CD8-positive, alpha-beta memory T cell (primary cell): ENCODE measurements around the gene UBAC2. TPM values are rescaled to one million over a fixed set of nuclear protein-coding genes. Genes with fewer than 3 reads are reported as not detected.

Experiments used
- CTCF ChIA-PET: fragments of 350-600 bp; sonication (Branson Sonifier 250); formaldehyde crosslinking; loops from one replicate; lab custom pipeline; 2021; ENCODE audit warnings: antibody characterized with exemption; lab: Charles Lee
- POLR2A ChIA-PET: fragments of 350-600 bp; sonication (Branson Sonifier 250); formaldehyde crosslinking; loops from one replicate; lab custom pipeline; 2021; ENCODE audit warnings: antibody characterized with exemption; lab: Charles Lee
- DNase-seq, 5 donors: peaks; one replicate each; pipeline versions ENCODE4 v3.0.0 to v3.0.0-alpha.2; 2020 to 2022; ENCODE audit warnings: mixed read lengths in 1 of 5
- H3K27ac ChIP-seq: one replicate; pipeline ENCODE4 v1.7.0; 2013; ENCODE audit warnings: low read depth, mild to moderate bottlenecking, low read length, moderate library complexity
- H3K27me3 ChIP-seq: 2 replicates; pipeline ENCODE4 v1.7.0; 2013; ENCODE audit warnings: low read length, mild to moderate bottlenecking; ENCODE audit not compliant: insufficient read depth, poor library complexity, severe bottlenecking
- H3K36me3 ChIP-seq: 2 replicates; pipeline ENCODE4 v1.7.0; 2013; ENCODE audit warnings: mild to moderate bottlenecking, low read length, moderate library complexity; ENCODE audit not compliant: insufficient read depth
- H3K4me1 ChIP-seq: 2 replicates; pipeline ENCODE4 v1.7.0; 2013; ENCODE audit warnings: mild to moderate bottlenecking, low read length, moderate library complexity; ENCODE audit not compliant: insufficient read depth
- H3K4me3 ChIP-seq: 2 replicates; pipeline ENCODE4 v1.7.0; 2013; ENCODE audit warnings: mild to moderate bottlenecking, low read length
- H3K9me3 ChIP-seq: 2 replicates; pipeline ENCODE4 v1.7.0; 2013; ENCODE audit warnings: mild to moderate bottlenecking, low read length
- H3K27ac Mint-ChIP-seq, 8 donors: one replicate each; pipeline ENCODE4 v1.8.0; 2020 to 2021; ENCODE audit warnings: mixed read lengths in 8 of 8, mild to moderate bottlenecking in 6 of 8, inconsistent platforms in 3 of 8, moderate library complexity in 3 of 8
- H3K27me3 Mint-ChIP-seq, 2 donors: one replicate each; pipeline ENCODE4 v1.8.0; 2020 to 2021; ENCODE audit warnings: mixed read lengths in 2 of 2, mild to moderate bottlenecking in 1 of 2, moderate library complexity in 1 of 2
- H3K36me3 Mint-ChIP-seq, 3 donors: one replicate each; pipeline ENCODE4 v1.8.0; 2020 to 2021; ENCODE audit warnings: mixed read lengths in 3 of 3, inconsistent platforms in 1 of 3, mild to moderate bottlenecking in 1 of 3
- H3K4me1 Mint-ChIP-seq, 3 donors: one replicate each; pipeline ENCODE4 v1.8.0; 2020 to 2021; ENCODE audit warnings: mixed read lengths in 3 of 3, inconsistent platforms in 1 of 3, mild to moderate bottlenecking in 1 of 3
- H3K4me3 Mint-ChIP-seq, 7 donors: one replicate each; pipeline ENCODE4 v1.8.0; 2020 to 2021; ENCODE audit warnings: mixed read lengths in 7 of 7, mild to moderate bottlenecking in 6 of 7, moderate library complexity in 4 of 7, inconsistent platforms in 2 of 7
- H3K9me3 Mint-ChIP-seq, 5 donors: one replicate each; pipeline ENCODE4 v1.8.0; 2020 to 2022; ENCODE audit warnings: mixed read lengths in 5 of 5, mild to moderate bottlenecking in 3 of 5, moderate library complexity in 2 of 5, inconsistent platforms in 1 of 5
- polyA plus RNA-seq: library from polyadenylated mRNA; unstranded; fragments of 300-500 nt; fragmentation: Illumina TruSeq; gene quantifications from one replicate; pipeline ENCODE4 v1.2.3, GENCODE V29; 2021
- total RNA-seq, 2 experiments: library from RNA; stranded (reverse); gene quantifications; one replicate each; pipeline ENCODE4 v1.2.3, GENCODE V29; 2021

Gene UBAC2
- total and polyA plus RNA-seq, 3 experiments from 2014 or later, result 62.3 to 160 (median 63.7) TPM

DNA sequence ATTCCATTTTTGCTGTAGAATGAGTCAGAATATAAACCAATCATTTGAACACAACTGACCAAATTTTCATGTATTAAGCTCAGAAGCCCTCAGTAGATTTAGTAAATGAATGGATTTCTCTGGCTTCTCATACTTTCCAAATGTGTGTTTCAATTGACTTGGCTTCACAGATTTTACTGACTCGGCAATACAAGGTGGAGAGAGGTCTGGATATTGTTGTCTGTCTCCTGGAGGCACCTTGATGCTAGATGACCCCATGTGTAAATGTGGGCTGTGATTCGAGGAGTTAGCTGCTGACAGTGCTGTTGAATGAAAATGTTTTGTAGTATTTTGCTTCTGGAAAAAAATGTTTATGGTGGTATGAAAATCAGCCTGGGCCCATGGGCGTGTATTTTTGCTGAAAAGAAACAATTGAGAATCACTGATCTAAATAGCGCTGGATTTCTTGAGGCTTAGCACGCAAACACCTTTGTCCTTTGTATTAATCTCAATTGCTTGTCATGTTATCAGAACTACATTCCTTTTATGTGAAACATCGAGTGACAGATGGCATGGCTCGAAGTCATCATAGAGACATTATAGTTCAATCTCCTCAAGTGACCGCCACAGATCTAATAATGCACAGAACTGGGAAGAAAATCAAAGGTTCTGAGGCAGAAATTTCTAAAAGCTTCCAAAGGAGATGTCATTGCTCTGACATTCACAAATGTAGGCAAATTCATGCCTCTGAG is 41.2 kb upstream of the UBAC2 start:
- H3K36me3 ChIP-seq, result no peaks in the 10 kb centered on the region
- POLR2A ChIA-PET, result no interaction called here
- no peaks in the 10 kb centered on the region for H3K27me3 ChIP-seq
- H3K4me3 Mint-ChIP-seq, result no peak overlapping the region
- DNase-seq, result no peak
- no peaks in the 10 kb centered on the region for H3K9me3 ChIP-seq
- no peak overlapping the region for H3K27ac ChIP-seq
- no peaks in the 10 kb centered on the region for H3K4me1 Mint-ChIP-seq
- no peaks in the 10 kb centered on the region for H3K36me3 Mint-ChIP-seq
- CTCF ChIA-PET, result interaction anchor here (0.8 to 1.5 kb wide), 3 partner anchors 17 to 110 kb away, joined by 3 to 4 read pairs (median 4); no protein-coding TSS in a partner anchor
- no peaks in the 10 kb centered on the region for H3K9me3 Mint-ChIP-seq
- no peaks in the 10 kb centered on the region for H3K4me1 ChIP-seq
- H3K4me3 ChIP-seq, result no peak overlapping the region
- peaks cover 9 to 17% of the 10 kb centered on the region in 2 donors for H3K27me3 Mint-ChIP-seq
- no peak overlapping the region for H3K27ac Mint-ChIP-seq

DNA sequence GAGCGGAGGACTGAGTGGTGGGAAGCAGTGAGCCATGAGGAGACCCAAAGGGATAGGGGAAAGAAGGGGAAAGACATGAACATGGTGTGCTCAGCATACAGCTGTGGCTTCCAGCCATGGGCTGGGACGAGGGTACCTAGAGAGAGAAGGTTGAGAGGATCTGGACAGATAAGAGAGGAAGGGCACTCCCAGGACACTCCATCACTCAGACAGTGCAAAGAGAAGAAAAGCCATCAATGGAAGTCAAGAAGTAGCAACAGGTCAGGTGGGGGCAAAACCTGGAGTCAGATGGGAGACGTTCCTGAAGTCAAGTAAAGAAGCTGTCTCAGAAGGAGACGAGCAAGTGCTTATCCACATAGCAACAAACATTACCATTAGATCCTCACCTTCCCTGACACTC is 40.2 kb upstream of the UBAC2 start:
- peaks cover 9 to 17% of the 10 kb centered on the region in 2 donors for H3K27me3 Mint-ChIP-seq
- CTCF ChIA-PET, result interaction anchor here (1.4 to 1.5 kb wide), 2 partner anchors 16 to 109 kb away, joined by 4 read pairs; no protein-coding TSS in a partner anchor

DNA sequence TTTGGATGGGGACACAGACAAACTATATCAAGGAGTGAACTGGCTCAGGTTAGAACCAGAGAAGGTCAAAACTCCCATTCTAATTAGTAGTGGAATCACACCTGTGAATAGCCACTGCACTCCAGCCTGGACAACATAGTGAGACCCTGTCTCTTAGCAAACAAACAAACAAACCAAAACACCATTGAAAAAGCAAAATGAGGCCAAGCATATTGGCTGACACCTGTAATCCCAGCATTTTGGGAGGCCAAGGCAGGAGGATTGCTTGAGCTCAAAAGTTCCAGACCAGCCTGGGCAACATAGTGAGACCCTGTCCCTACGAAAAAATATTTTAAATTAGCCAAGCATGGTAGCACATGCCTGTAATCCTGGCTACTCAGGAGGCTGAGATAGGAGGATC is 39.1 kb upstream of the UBAC2 start:
- no peak overlapping the region for H3K4me3 ChIP-seq
- no peak for DNase-seq
- no peaks in the 10 kb centered on the region for H3K36me3 ChIP-seq
- H3K27ac ChIP-seq, result no peak overlapping the region
- ChIA-PET POLR2A (no interaction called here), CTCF (interaction anchor here (1.5 kb wide), 1 partner anchor 108 kb away, joined by 4 read pairs; no protein-coding TSS in a partner anchor)
- Mint-ChIP-seq H3K4me1 (no peaks in the 10 kb centered on the region), H3K9me3 (no peaks in the 10 kb centered on the region), H3K4me3 (no peak overlapping the region), H3K27me3 (peaks cover 9 to 17% of the 10 kb centered on the region in 2 donors), H3K36me3 (no peaks in the 10 kb centered on the region), H3K27ac (no peak overlapping the region)
- no peaks in the 10 kb centered on the region for H3K4me1 ChIP-seq
- H3K9me3 ChIP-seq, result no peaks in the 10 kb centered on the region
- H3K27me3 ChIP-seq, result no peaks in the 10 kb centered on the region

More for the DNA sequence above, 40.2 kb upstream of the UBAC2 start:
- POLR2A ChIA-PET, result no interaction called here
- DNase-seq, result no peak
- no peaks in the 10 kb centered on the region for H3K9me3 ChIP-seq
- Mint-ChIP-seq H3K4me1 (no peaks in the 10 kb centered on the region), H3K9me3 (no peaks in the 10 kb centered on the region), H3K4me3 (no peak overlapping the region), H3K27ac (no peak overlapping the region), H3K36me3 (no peaks in the 10 kb centered on the region)
- no peak overlapping the region for H3K27ac ChIP-seq
- no peaks in the 10 kb centered on the region for H3K4me1 ChIP-seq
- no peak overlapping the region for H3K4me3 ChIP-seq
- no peaks in the 10 kb centered on the region for H3K36me3 ChIP-seq
- H3K27me3 ChIP-seq, result no peaks in the 10 kb centered on the region

DNA sequence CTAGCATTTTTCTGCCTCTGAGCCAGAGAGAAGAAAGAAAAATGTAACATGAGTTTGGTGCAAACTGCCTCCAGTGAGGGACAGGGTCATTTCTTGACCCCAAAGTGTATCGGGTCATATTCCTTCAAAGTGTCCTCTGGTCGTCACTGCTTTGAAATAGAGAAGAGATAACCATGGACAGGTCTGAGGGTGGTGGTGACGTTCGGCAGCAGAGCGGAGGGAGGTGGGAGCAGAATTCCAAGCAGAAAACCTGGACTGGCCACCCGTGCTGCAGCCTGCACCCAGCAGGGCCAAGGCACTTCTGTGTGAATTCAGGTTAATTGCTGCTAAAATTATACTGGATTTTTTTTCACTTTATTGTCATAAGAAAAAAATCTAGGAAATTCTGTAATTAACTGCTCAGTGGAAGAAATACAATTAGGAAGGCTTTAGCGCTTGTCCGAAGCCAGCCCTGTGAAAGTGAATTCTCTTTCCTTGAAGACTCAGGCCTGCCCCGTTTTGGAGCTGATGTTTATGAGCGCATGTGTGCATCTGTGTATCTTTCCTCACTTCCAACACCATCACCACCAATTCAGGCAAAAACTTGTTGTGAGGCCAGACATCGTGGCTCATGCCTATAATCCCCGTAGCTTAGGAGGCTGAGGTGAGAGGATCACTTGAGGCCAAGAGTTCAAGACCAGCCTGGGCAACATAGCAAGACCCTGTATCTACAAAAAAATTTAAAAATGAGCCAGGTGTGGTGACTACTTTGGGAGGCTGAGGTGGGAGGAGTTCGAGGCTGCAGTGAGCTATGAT is 37.9 kb upstream of the UBAC2 start:
- Mint-ChIP-seq H3K27ac (peak overlapping the region in 1 of 8 donors; percentile 40), H3K36me3 (no peaks in the 10 kb centered on the region), H3K4me3 (no peak overlapping the region), H3K27me3 (peaks cover 7 to 17% of the 10 kb centered on the region in 2 donors), H3K4me1 (no peaks in the 10 kb centered on the region), H3K9me3 (no peaks in the 10 kb centered on the region)
- H3K4me3 ChIP-seq, result no peak overlapping the region
- no peaks in the 10 kb centered on the region for H3K36me3 ChIP-seq
- no peak overlapping the region for H3K27ac ChIP-seq
- H3K4me1 ChIP-seq, result no peaks in the 10 kb centered on the region
- H3K9me3 ChIP-seq, result no peaks in the 10 kb centered on the region
- ChIA-PET CTCF (interaction anchor here (1.3 kb wide), 1 partner anchor 14 kb away, joined by 5 read pairs; no protein-coding TSS in a partner anchor), POLR2A (no interaction called here)
- no peaks in the 10 kb centered on the region for H3K27me3 ChIP-seq
- DNase-seq, result no peak

DNA sequence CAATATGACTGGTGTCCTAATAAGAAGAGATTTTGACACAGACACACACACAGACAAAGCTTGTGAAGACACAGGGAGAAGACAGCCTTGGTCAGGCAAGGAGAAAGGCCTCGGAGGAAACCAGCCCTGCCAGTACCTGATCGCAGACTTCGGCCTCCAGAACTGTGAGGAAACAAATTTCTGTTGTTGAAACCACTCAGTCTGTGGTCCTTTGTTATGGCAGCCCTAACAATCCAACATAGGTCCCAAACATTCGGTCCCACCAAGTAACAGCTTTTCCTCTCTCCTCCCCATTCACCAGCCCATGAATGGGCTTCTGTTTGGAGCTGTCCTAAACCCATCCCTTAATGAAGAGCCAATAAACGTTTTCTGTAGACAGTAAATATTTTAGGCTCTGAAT is 36.4 kb upstream of the UBAC2 start:
- no peaks in the 10 kb centered on the region for H3K4me1 Mint-ChIP-seq
- H3K4me3 Mint-ChIP-seq, result no peak overlapping the region
- no peaks in the 10 kb centered on the region for H3K4me1 ChIP-seq
- no peak overlapping the region for H3K27ac Mint-ChIP-seq
- H3K27me3 Mint-ChIP-seq, result peaks cover 3 to 11% of the 10 kb centered on the region in 2 donors
- no peaks in the 10 kb centered on the region for H3K36me3 ChIP-seq
- no peak for DNase-seq
- H3K27ac ChIP-seq, result no peak overlapping the region
- no peaks in the 10 kb centered on the region for H3K9me3 ChIP-seq
- no peaks in the 10 kb centered on the region for H3K27me3 ChIP-seq
- H3K36me3 Mint-ChIP-seq, result no peaks in the 10 kb centered on the region
- CTCF ChIA-PET, result interaction anchor here (1.3 kb wide), 1 partner anchor 13 kb away, joined by 5 read pairs; no protein-coding TSS in a partner anchor
- POLR2A ChIA-PET, result no interaction called here
- no peak overlapping the region for H3K4me3 ChIP-seq
- no peaks in the 10 kb centered on the region for H3K9me3 Mint-ChIP-seq

DNA sequence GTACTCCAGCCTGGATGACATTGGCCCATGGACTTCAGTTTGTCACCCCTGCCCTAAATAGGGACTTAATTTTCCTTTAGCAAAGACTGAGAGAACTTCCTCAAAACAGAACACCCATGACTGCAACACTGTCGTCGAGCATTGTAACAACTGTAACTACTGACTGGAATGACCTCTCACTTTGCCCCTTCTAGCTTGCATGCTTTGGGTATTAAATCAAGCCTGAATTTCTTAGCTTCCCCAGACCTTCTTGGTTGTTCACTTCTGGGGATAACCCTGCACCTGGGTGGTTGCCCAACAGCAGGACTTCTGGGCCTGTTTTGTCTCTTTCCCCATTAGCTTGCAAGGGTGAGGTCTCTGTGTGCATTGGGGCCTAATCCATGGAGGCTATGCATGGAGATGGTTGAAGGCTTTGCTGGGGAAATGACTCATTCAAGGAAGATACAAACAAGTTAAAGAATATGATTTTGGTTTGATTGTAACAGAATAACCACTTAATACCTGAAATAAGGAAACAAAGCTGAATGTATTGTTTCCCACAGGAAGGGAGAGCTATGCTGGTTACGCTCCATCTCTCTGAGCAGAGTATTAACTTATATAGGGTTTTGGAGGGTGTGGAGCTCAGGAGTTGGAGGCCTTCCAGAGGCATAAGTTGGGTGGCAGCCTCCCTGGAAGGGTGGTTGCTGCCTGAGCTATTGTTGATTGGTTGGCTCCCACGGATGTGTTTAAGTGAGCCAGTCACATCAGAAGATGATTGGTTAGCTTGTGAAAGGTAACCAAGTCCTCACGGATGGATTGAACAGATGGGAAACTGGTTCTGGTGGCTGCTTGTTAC is 34.7 kb upstream of the UBAC2 start:
- Histone ChIP-seq H3K4me1 (no peaks in the 10 kb centered on the region), H3K4me3 (no peak overlapping the region), H3K27me3 (no peaks in the 10 kb centered on the region), H3K9me3 (no peaks in the 10 kb centered on the region), H3K36me3 (no peaks in the 10 kb centered on the region), H3K27ac (no peak overlapping the region)
- Mint-ChIP-seq H3K36me3 (no peaks in the 10 kb centered on the region), H3K27me3 (peaks cover 0 to 1% of the 10 kb centered on the region in 2 donors), H3K4me1 (no peaks in the 10 kb centered on the region), H3K27ac (peak overlapping the region in 1 of 8 donors; percentile 41), H3K4me3 (no peak overlapping the region), H3K9me3 (no peaks in the 10 kb centered on the region)
- ChIA-PET CTCF (interaction anchor here (2.4 kb wide), 1 partner anchor 11 kb away, joined by 11 read pairs; no protein-coding TSS in a partner anchor), POLR2A (no interaction called here)
- no peak for DNase-seq

DNA sequence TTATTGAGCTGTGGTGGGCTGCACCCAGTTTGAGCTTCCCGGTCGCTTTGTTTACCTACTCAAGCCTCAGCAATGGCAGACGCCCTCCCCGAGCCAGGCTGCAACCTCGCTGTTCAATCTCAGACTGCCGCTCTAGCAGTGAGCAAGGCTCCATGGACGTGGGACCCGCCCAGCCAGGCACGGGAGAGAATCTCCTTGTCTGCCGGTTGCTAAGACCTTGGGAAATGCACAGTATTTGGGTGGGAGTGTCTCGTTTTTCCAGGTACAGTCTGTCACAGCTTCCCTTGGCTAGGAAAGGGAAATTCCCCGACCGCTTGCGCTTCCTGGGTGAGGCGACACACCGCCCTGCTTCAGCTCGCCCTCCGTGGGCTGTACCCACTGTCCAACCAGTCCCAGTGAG is 27.7 kb upstream of the UBAC2 start:
- no peaks in the 10 kb centered on the region for H3K36me3 ChIP-seq
- Mint-ChIP-seq H3K27ac (no peak overlapping the region), H3K27me3 (peaks cover 0 to 2% of the 10 kb centered on the region in 2 donors), H3K4me1 (peaks cover 11 to 18% (median 13%) of the 10 kb centered on the region in 3 donors), H3K4me3 (no peak overlapping the region), H3K9me3 (no peaks in the 10 kb centered on the region), H3K36me3 (no peaks in the 10 kb centered on the region)
- no peaks in the 10 kb centered on the region for H3K9me3 ChIP-seq
- no peak overlapping the region for H3K4me3 ChIP-seq
- no peak overlapping the region for H3K27ac ChIP-seq
- CTCF ChIA-PET, result interaction anchor here (1.0 to 11.7 kb wide), 5 partner anchors 13 to 144 kb away, joined by 3 to 276 read pairs (median 3); partner anchors contain the start of gene GPR183
- peaks cover 11% of the 10 kb centered on the region for H3K4me1 ChIP-seq
- DNase-seq, result no peak
- POLR2A ChIA-PET, result no interaction called here
- H3K27me3 ChIP-seq, result no peaks in the 10 kb centered on the region
